IMR-90 (cell line): ENCODE data around the gene NTRK2. TPM values are rescaled to one million over a fixed set of nuclear protein-coding genes. Genes with fewer than 3 reads are reported as not detected.

Experiments
- ATAC-seq: fragments of 200-7000 bp; cut with Tn5 transposase; 2 replicates; pipeline ENCODE4 v1.9.1; 2020; ENCODE audit warnings: low read depth, mild to moderate bottlenecking, moderate library complexity
- BruUV-seq: library from RNA; stranded (reverse); fragments of 400-500 nt; replicated peaks from 2 replicates; lab custom pipeline; 2021; lab: Mats Ljungman, UMichigan
- CTCF ChIA-PET: fragments of 300-600 bp; formaldehyde crosslinking; extraction: SDS; loops from one replicate; lab custom pipeline; 2021; ENCODE audit warnings: antibody characterized with exemption; lab: Yijun Ruan, JAX
- POLR2A ChIA-PET: fragments of 300-600 bp; sonication (Branson Sonifier 250); formaldehyde crosslinking; loops from one replicate; lab custom pipeline; 2022; ENCODE audit warnings: antibody characterized with exemption; ENCODE audit not compliant: unreplicated experiment; lab: Charles Lee
- DNase-seq: peaks from one replicate; pipeline ENCODE4 v3.0.0; 2013
- H2AFZ ChIP-seq: replicated peaks from 2 replicates; pipeline ENCODE3; 2013; ENCODE audit warnings: low read length, mild to moderate bottlenecking; ENCODE audit not compliant: poor library complexity
- H2AK5ac ChIP-seq: 2 replicates; pipeline ENCODE4 v1.6.1; 2013; ENCODE audit warnings: low read depth, low read length, inconsistent platforms
- H2AK9ac ChIP-seq: replicated peaks from 2 replicates; pipeline ENCODE3; 2013; ENCODE audit warnings: mild to moderate bottlenecking, low read depth, low read length, moderate library complexity; ENCODE audit not compliant: poor library complexity
- H2BK120ac ChIP-seq: 2 replicates; pipeline ENCODE4 v1.6.1; 2013; ENCODE audit warnings: low read depth, low read length, inconsistent platforms
- H2BK15ac ChIP-seq: 3 replicates; pipeline ENCODE4 v1.6.1; 2013; ENCODE audit warnings: low read depth, low read length, inconsistent platforms
- H2BK20ac ChIP-seq: 2 replicates; pipeline ENCODE4 v1.6.1; 2013; ENCODE audit warnings: low read depth, mild to moderate bottlenecking, inconsistent platforms, low read length, moderate library complexity
- H2BK5ac ChIP-seq: 2 replicates; pipeline ENCODE4 v1.6.1; 2013; ENCODE audit warnings: mild to moderate bottlenecking, low read depth, low read length, inconsistent platforms; ENCODE audit not compliant: poor library complexity, severe bottlenecking
- H3K14ac ChIP-seq: replicated peaks from 2 replicates; pipeline ENCODE4 v1.6.1; 2013; ENCODE audit warnings: low read depth, low read length, inconsistent platforms
- H3K18ac ChIP-seq: 2 replicates; pipeline ENCODE4 v1.6.1; 2013; ENCODE audit warnings: low read depth, low read length, control low read depth
- H3K23ac ChIP-seq: 2 replicates; pipeline ENCODE4 v1.6.1; 2013; ENCODE audit warnings: low read depth, low read length, inconsistent platforms
- H3K27ac ChIP-seq: 2 replicates; pipeline ENCODE4 v1.5.1; 2013; ENCODE audit warnings: mild to moderate bottlenecking, control low read depth, low read length; ENCODE audit not compliant: insufficient read depth
- H3K27me3 ChIP-seq: 2 replicates; pipeline ENCODE4 v1.6.1; 2013; ENCODE audit warnings: low read length; ENCODE audit not compliant: control insufficient read depth, insufficient read depth
- H3K36me3 ChIP-seq: 2 replicates; pipeline ENCODE4 v1.6.1; 2013; ENCODE audit warnings: low read length, mixed read lengths; ENCODE audit not compliant: control insufficient read depth, insufficient read depth
- H3K4ac ChIP-seq: 2 replicates; pipeline ENCODE4 v1.6.1; 2013; ENCODE audit warnings: low read depth, low read length, inconsistent platforms
- H3K4me1 ChIP-seq: 2 replicates; pipeline ENCODE4 v1.6.1; 2013; ENCODE audit warnings: low read length, mixed read lengths; ENCODE audit not compliant: control insufficient read depth, insufficient read depth
- H3K4me2 ChIP-seq: 2 replicates; pipeline ENCODE4 v1.6.1; 2013; ENCODE audit warnings: low read depth, mild to moderate bottlenecking, control low read depth, low read length, moderate library complexity
- H3K4me3 ChIP-seq: 2 replicates; pipeline ENCODE4 v1.5.1; 2013; ENCODE audit warnings: low read depth, mild to moderate bottlenecking, control low read depth, low read length, moderate library complexity; ENCODE audit not compliant: insufficient read depth
- H3K56ac ChIP-seq: 2 replicates; pipeline ENCODE4 v1.6.1; 2013; ENCODE audit warnings: low read length, inconsistent platforms; ENCODE audit not compliant: insufficient read depth; ENCODE audit errors: extremely low read depth
- H3K79me1 ChIP-seq, 2 experiments: 2 replicates each; pipeline ENCODE4 v1.6.1; 2013; ENCODE audit warnings: low read length in 2 of 2, inconsistent platforms in 1 of 2, low read depth in 1 of 2
- H3K9ac ChIP-seq: 2 replicates; pipeline ENCODE4 v1.6.1; 2013; ENCODE audit warnings: low read depth, low read length, control low read depth
- H3K9me1 ChIP-seq: 2 replicates; pipeline ENCODE4 v1.6.1; 2013; ENCODE audit warnings: low read length, inconsistent platforms; ENCODE audit not compliant: insufficient read depth
- H3K9me3 ChIP-seq: 2 replicates; pipeline ENCODE4 v1.6.1; 2013; ENCODE audit warnings: low read length; ENCODE audit not compliant: control insufficient read depth, insufficient read depth
- H4K20me1 ChIP-seq: 2 replicates; pipeline ENCODE4 v1.6.1; 2013; ENCODE audit warnings: low read length, inconsistent platforms; ENCODE audit not compliant: insufficient read depth
- H4K5ac ChIP-seq: 2 replicates; pipeline ENCODE4 v1.6.1; 2013; ENCODE audit warnings: mild to moderate bottlenecking, low read depth, low read length, control low read depth
- H4K8ac ChIP-seq, 2 experiments: 2 replicates each; pipeline ENCODE4 v1.6.1; 2013; ENCODE audit warnings: low read depth in 2 of 2, low read length in 2 of 2, control low read depth in 1 of 2, inconsistent platforms in 1 of 2
- H4K91ac ChIP-seq: 2 replicates; pipeline ENCODE4 v1.6.1; 2013; ENCODE audit warnings: low read depth, low read length, inconsistent platforms; ENCODE audit not compliant: insufficient read depth
- FOS ChIP-seq: fragments of 150-350 bp; IDR thresholded peaks from 2 replicates; pipeline ENCODE4 v1.6.1; 2016; ENCODE audit warnings: low read depth, low read length
- MAFK ChIP-seq: IDR thresholded peaks from 2 replicates; pipeline ENCODE4 v1.6.1; 2012; ENCODE audit warnings: low read depth, low read length, improper control_type of control experiment
- WGBS, 2 experiments: methylation state at CpG; one replicate each; pipeline versions ENCODE4 v1.1.5 to v1.1.7; 2013; ENCODE audit warnings: missing lambda C conversion rate in 2 of 2; ENCODE audit not compliant: insufficient read length in 1 of 2; ENCODE audit errors: extremely low coverage in 2 of 2; 5-methylcytosine and 5-hydroxymethylcytosine counted together
- dilution Hi-C: fragments of 300-500 bp; cut with HindIII; formaldehyde crosslinking; loops from one replicate; pipeline ENCODE4 v1.14.3; 2018; ENCODE audit warnings: low sequenced_read_pairs; ENCODE audit not compliant: unreplicated experiment
- in situ Hi-C: fragments of 300-500 bp; cut with MboI; formaldehyde crosslinking; loops from 3 replicates; pipeline ENCODE4 v1.14.3; 2019; ENCODE audit warnings: low sequenced_read_pairs, inconsistent platforms, mixed read lengths
- intact Hi-C: fragments of 100-400 bp; cut with micrococcal nuclease; formaldehyde crosslinking; loops from 2 replicates; pipeline ENCODE4 v1.10.0; 2022
- polyA plus RNA-seq, 3 experiments: library from polyadenylated mRNA; depleted of rRNA; stranded (reverse); fragments of >200 nt; gene quantifications; 2 replicates each; pipeline ENCODE4 v1.2.3, GENCODE V29; 2012; ENCODE audit warnings: low replicate concordance in 1 of 3
- total RNA-seq: library from RNA; depleted of rRNA; stranded (reverse); fragments of >200 nt; gene quantifications from 2 replicates; pipeline ENCODE4 v1.2.3, GENCODE V29; 2012

NTRK2 gene
- total and polyA plus RNA-seq, 2 of the 4 experiments (the other 2 are of a cell fraction): under 0.01 to 0.02 TPM

DNA sequence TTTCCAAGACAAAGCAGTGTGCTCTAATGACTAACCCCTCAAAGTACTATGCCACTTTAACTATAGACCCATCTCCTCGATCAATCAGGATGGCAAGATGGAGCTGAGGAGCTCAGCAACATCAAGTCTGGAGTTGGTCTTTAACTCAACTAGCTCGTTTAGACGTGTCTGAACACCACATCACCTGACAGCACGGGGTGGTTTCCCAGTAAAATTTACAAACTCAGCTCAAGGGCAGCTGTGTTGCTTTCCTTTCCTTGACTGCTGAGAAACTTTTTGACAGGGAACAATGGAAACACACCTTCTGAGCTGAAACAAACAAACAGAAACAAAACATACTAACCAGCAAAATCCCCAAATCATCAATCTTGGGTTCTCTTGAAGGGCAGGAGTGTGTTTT lies 202.5 kb downstream of the NTRK2 start:
- ATAC-seq (no peak), DNase-seq (no peak)
- Histone ChIP-seq H3K9me3 (no peaks in the 10 kb centered on the region; the same call in 1 of the 2 replicates), H3K4ac (no peak overlapping the region), H3K14ac (no peak overlapping the region), H4K20me1 (no peaks in the 10 kb centered on the region), H3K4me3 (no peak overlapping the region), H3K36me3 (no peaks in the 10 kb centered on the region), H2BK15ac (no peak overlapping the region), H3K56ac (no peak overlapping the region), H3K9me1 (no peaks in the 10 kb centered on the region), H3K9ac (no peak overlapping the region), H2AK5ac (no peak overlapping the region), H2BK20ac (no peak overlapping the region), H3K4me1 (no peaks in the 10 kb centered on the region), H3K23ac (no peak overlapping the region), H4K5ac (no peak overlapping the region), H3K79me1 (no peaks in the 10 kb centered on the region), H2BK120ac (no peak overlapping the region), H2BK5ac (no peak overlapping the region), H2AK9ac (no peak overlapping the region), H3K18ac (no peak overlapping the region), H3K27me3 (no peaks in the 10 kb centered on the region), H3K27ac (no peak overlapping the region), H2AFZ (no peak overlapping the region), H4K8ac (no peak overlapping the region), H4K91ac (no peak overlapping the region), H3K4me2 (no peak overlapping the region)
- intact Hi-C loops: no loop called here
- BruUV-seq: no TSS peak
- in situ Hi-C loops: no loop called here
- TF ChIP-seq MAFK: no peak
- TF ChIP-seq FOS: no peak
- no CpG with 5 or more reads among the region's 4 CpGs for WGBS, 2 experiments
- dilution Hi-C loops: no loop called here
- POLR2A ChIA-PET: no interaction called here
- CTCF ChIA-PET: no interaction called here
